Duodenal mucosa (tissue), 2 donors: ENCODE data around the gene PREB.

Experiments used
- H3K27ac ChIP-seq: one replicate; pipeline ENCODE4 v1.7.0; 2013; ENCODE audit warnings: low read depth, low read length
- H3K27me3 ChIP-seq, 2 donors: one replicate each; pipeline ENCODE4 v1.7.0; 2013; ENCODE audit warnings: low read length in 2 of 2, control low read depth in 1 of 2; ENCODE audit not compliant: insufficient read depth in 2 of 2, control insufficient read depth in 1 of 2
- H3K36me3 ChIP-seq, 2 donors: one replicate each; pipeline ENCODE4 v1.7.0; 2013; ENCODE audit warnings: low read length in 2 of 2, control low read depth in 1 of 2; ENCODE audit not compliant: insufficient read depth in 2 of 2, control insufficient read depth in 1 of 2
- H3K4me1 ChIP-seq, 2 donors: one replicate each; pipeline ENCODE4 v1.7.0; 2013; ENCODE audit warnings: low read length in 2 of 2, control low read depth in 1 of 2; ENCODE audit not compliant: insufficient read depth in 2 of 2, control insufficient read depth in 1 of 2
- H3K4me3 ChIP-seq, 2 donors: one replicate each; pipeline ENCODE4 v1.7.0; 2013; ENCODE audit warnings: low read length in 2 of 2, low read depth in 1 of 2
- H3K9ac ChIP-seq, 2 donors: one replicate each; pipeline ENCODE4 v1.7.0; 2013; ENCODE audit warnings: low read length in 2 of 2, low read depth in 1 of 2
- H3K9me3 ChIP-seq, 2 donors: one replicate each; pipeline ENCODE4 v1.7.0; 2013; ENCODE audit warnings: low read length in 2 of 2, control low read depth in 1 of 2; ENCODE audit not compliant: control insufficient read depth in 1 of 2

PREB gene

GRCh38 chr2:27088634-27089033 lies 45.8 kb downstream of the PREB start:
- H3K36me3 ChIP-seq = no peaks in the 10 kb centered on the region
- H3K9me3 ChIP-seq = no peaks in the 10 kb centered on the region
- H3K4me3 ChIP-seq = peak overlapping the region; percentile 78 to 92
- no peaks in the 10 kb centered on the region for H3K27me3 ChIP-seq
- H3K27ac ChIP-seq = no peak overlapping the region
- H3K9ac ChIP-seq = peak overlapping the region; percentile 48 to 64
- H3K4me1 ChIP-seq = peaks cover 40 to 57% of the 10 kb centered on the region in 2 donors

- Histone ChIP-seq H3K4me3 (peak overlapping the region; percentile 78 to 92), H3K27me3 (no peaks in the 10 kb centered on the region), H3K9ac (peak overlapping the region; percentile 53 to 73), H3K9me3 (no peaks in the 10 kb centered on the region), H3K36me3 (no peaks in the 10 kb centered on the region), H3K4me1 (peaks cover 33 to 50% of the 10 kb centered on the region in 2 donors), H3K27ac (no peak overlapping the region)
Measured at GRCh38 chr2:27087823-27088410, 46.5 kb downstream of the PREB start.

GRCh38 chr2:27086724-27087593 lies 47.5 kb downstream of the PREB start, which contains the start of gene KHK:
Gene KHK (plus strand): TSS chr2:27086772. CDS start chr2:27087260, 488 bp downstream.
- Histone ChIP-seq H3K9me3 (no peaks in the 10 kb centered on the region), H3K27ac (peak within 1 kb of the TSS; percentile 85), H3K4me1 (peaks cover 27 to 47% of the 10 kb centered on the region in 2 donors), H3K4me3 (peak within 1 kb of the TSS; percentile 78 to 92), H3K9ac (peak within 1 kb of the TSS; percentile 58 to 76), H3K36me3 (no peaks in the 10 kb centered on the region), H3K27me3 (no peaks in the 10 kb centered on the region)

- Histone ChIP-seq H3K9ac (peak overlapping the region; percentile 58 to 76), H3K4me1 (peaks cover 28 to 47% of the 10 kb centered on the region in 2 donors)
Measured at GRCh38 chr2:27086090-27086723, 48.2 kb downstream of the PREB start.

GRCh38 chr2:27085673-27086089 lies 48.8 kb downstream of the PREB start:
- no peaks in the 10 kb centered on the region for H3K36me3 ChIP-seq
- H3K4me1 ChIP-seq = peaks cover 33 to 44% of the 10 kb centered on the region in 2 donors
- H3K9ac ChIP-seq = peak overlapping the region; percentile 58 to 76
- peak overlapping the region; percentile 76 to 78 for H3K4me3 ChIP-seq
- peak overlapping the region; percentile 85 for H3K27ac ChIP-seq
- no peaks in the 10 kb centered on the region for H3K27me3 ChIP-seq
- H3K9me3 ChIP-seq = no peaks in the 10 kb centered on the region

More at GRCh38 chr2:27086090-27086723, 48.2 kb downstream of the PREB start:
- Histone ChIP-seq H3K27ac (peak overlapping the region; percentile 85), H3K27me3 (no peaks in the 10 kb centered on the region), H3K4me3 (peak overlapping the region; percentile 78 to 92), H3K36me3 (no peaks in the 10 kb centered on the region), H3K9me3 (no peaks in the 10 kb centered on the region)

- H3K9me3 ChIP-seq = no peaks in the 10 kb centered on the region
- H3K4me3 ChIP-seq = peak overlapping the region; percentile 76 to 78
- H3K4me1 ChIP-seq = peaks cover 34 to 49% of the 10 kb centered on the region in 2 donors
- no peaks in the 10 kb centered on the region for H3K27me3 ChIP-seq
- peak overlapping the region; percentile 85 for H3K27ac ChIP-seq
- H3K36me3 ChIP-seq = no peaks in the 10 kb centered on the region
- H3K9ac ChIP-seq = peak overlapping the region; percentile 58 to 76
Measured at GRCh38 chr2:27085062-27085672, 49.3 kb downstream of the PREB start.

GRCh38 chr2:27084297-27085061 lies 50.0 kb downstream of the PREB start:
- Histone ChIP-seq H3K4me1 (peaks cover 34 to 47% of the 10 kb centered on the region in 2 donors), H3K27me3 (no peaks in the 10 kb centered on the region), H3K27ac (no peak overlapping the region), H3K9me3 (no peaks in the 10 kb centered on the region), H3K36me3 (no peaks in the 10 kb centered on the region), H3K4me3 (no peak overlapping the region), H3K9ac (no peak overlapping the region)

- Histone ChIP-seq H3K36me3 (no peaks in the 10 kb centered on the region), H3K9ac (no peak overlapping the region), H3K27me3 (no peaks in the 10 kb centered on the region), H3K4me3 (no peak overlapping the region), H3K27ac (no peak overlapping the region), H3K9me3 (no peaks in the 10 kb centered on the region), H3K4me1 (peaks cover 26 to 46% of the 10 kb centered on the region in 2 donors)
Measured at GRCh38 chr2:27083410-27084296, 50.8 kb downstream of the PREB start.
